Effector memory CD8-positive, alpha-beta T cell (primary cell): ENCODE data around the gene ANO2.
A peak's percentile ranks its signal among the peaks of the same experiment; 100 is the strongest.

Experiments
- ATAC-seq: fragments of 150-1000 bp; cut with Tn5 transposase; replicated peaks from 2 replicates; pipeline ENCODE4 v1.10.0; 2021; ENCODE audit warnings: mild to moderate bottlenecking, moderate library complexity
- DNase-seq, 3 experiments: peaks; one replicate each; pipeline ENCODE4 v3.0.0; 2021
- H3K27ac Mint-ChIP-seq, 2 donors: one replicate each; pipeline ENCODE4 v1.8.0; 2022; ENCODE audit warnings: mild to moderate bottlenecking in 2 of 2, mixed read lengths in 2 of 2, moderate library complexity in 2 of 2
- H3K27me3 Mint-ChIP-seq, 2 donors: one replicate each; pipeline ENCODE4 v1.8.0; 2022; ENCODE audit warnings: mixed read lengths in 2 of 2
- H3K36me3 Mint-ChIP-seq: one replicate; pipeline ENCODE4 v1.8.0; 2022; ENCODE audit warnings: mild to moderate bottlenecking, moderate library complexity, mixed read lengths; ENCODE audit not compliant: insufficient read depth
- H3K4me1 Mint-ChIP-seq, 2 donors: one replicate each; pipeline ENCODE4 v1.8.0; 2022; ENCODE audit warnings: low read depth in 2 of 2, mixed read lengths in 2 of 2
- H3K4me3 Mint-ChIP-seq, 2 donors: one replicate each; pipeline ENCODE4 v1.8.0; 2022; ENCODE audit warnings: mild to moderate bottlenecking in 2 of 2, mixed read lengths in 2 of 2, moderate library complexity in 2 of 2
- H3K9me3 Mint-ChIP-seq, 2 donors: one replicate each; pipeline ENCODE4 v1.8.0; 2022; ENCODE audit warnings: mixed read lengths in 2 of 2

Gene ANO2

DNA sequence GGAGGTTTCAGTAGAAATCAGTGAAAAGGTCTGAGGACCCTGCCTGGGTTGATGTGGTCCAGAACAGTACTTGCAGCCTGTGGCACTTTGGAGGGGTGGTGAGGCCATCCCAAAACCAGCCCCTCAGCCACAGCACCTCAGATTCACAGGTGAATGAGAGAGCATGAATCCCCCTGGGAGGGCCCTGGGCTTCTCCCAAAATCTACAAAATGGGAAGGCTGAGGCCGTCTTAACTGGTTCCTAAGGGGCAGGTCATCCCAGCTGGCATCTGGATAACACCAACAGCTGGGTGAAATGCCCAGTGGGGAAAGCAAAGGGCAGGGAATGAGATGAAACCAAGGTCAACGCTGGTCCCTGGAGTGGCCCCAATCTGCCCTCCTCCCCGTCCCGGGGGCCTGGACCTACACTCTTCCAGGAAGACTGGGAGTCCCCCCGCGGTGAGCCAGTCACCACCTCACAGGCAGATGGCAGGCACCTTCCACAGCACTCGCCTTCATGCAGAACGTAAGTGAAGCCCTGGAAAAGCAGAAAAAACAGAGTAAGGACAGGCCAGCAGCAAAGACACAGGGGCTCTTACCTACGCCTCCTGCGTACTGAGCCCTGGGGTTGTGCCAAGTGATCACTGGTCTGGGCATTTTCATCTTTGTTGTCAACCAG is 26.3 kb upstream of the ANO2 start:
- ATAC-seq = no peak

DNA sequence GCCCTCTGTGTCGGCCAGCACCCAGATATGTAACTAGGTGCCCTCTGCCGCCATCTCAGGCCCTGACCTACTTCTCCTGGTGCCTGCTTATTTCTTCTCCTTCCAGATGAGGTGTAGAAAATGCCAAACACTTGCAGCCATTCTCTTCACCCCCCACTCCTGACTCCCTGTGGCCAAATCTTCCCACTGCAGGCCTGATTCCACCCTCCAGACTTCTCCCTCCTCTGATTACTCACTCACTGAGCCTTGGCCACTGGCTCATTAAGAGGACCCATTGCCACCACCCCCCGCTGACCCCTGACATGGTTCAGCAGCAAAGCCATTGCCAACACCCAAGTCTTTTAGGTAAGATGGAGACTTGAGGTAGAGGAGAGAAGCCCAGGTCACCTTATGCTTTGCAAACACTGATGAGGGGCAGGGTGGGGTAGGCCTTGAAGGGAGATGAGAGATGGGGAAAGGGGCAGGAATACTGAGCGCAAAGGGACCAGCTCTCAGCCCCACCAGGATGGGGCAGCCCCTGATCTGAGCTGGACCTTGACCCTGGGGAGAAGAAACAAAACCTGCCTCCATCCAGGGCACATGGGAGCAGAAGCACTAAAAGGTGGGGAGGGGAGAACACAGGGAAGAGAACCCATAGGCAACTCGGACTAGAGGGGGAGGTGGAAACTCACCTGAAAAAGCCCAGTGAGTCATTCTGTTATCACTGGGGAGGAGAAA is 25.1 kb upstream of the ANO2 start:
- Mint-ChIP-seq H3K4me1 (peaks cover 0 to 4% of the 10 kb centered on the region in 2 donors), H3K4me3 (no peak overlapping the region), H3K27ac (no peak overlapping the region), H3K27me3 (peaks cover 64 to 92% of the 10 kb centered on the region in 2 donors), H3K9me3 (no peaks in the 10 kb centered on the region), H3K36me3 (no peaks in the 10 kb centered on the region)
- no peak for ATAC-seq
- no peak for DNase-seq

More for the DNA sequence above, 26.3 kb upstream of the ANO2 start:
- Mint-ChIP-seq H3K27ac (no peak overlapping the region), H3K4me3 (no peak overlapping the region), H3K4me1 (no peaks in the 10 kb centered on the region), H3K36me3 (no peaks in the 10 kb centered on the region), H3K27me3 (peaks cover 67 to 92% of the 10 kb centered on the region in 2 donors), H3K9me3 (no peaks in the 10 kb centered on the region)
- no peak for DNase-seq

DNA sequence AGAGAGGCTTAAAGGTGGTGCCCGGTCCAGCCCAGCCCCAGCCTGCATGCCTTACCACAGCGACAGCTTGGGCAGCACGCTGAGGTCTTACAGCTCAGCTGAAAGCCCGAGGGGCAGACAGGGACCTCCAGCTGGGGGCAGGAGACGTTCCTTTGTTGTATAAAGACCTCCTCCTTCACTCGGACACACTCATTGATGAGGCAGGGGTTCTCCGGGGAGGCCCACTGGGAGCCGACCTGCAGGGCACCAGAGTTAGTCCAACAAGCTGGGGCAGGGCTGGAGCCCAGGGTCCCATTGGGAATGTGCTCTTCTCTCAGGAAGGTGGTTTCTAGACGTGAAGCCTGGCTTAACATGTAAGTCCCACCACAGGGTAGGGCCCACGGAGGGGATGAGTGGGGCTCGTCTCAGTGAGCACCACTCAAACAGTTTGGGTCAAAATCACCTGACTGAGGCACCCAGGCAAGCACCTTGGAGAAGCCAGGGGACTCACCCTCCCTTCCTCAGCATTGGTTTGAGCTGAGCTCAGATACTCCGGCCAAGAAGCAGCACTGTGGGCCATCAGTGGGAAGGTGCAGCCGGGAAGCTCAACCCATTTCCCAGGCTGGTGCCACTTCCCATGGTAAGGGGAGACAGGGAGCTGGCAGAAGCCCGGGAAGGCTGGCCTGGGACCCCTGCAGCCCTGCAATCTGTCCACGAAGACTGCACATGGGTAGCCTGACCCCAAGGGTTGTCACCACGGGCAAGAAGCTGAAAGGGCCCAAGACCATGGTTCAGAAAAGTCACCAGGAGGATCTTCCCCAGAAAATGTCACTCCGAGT is 24.3 kb upstream of the ANO2 start:
- peaks cover 0 to 4% of the 10 kb centered on the region in 2 donors for H3K4me1 Mint-ChIP-seq
- ATAC-seq = no peak
- no peak for DNase-seq
- H3K27me3 Mint-ChIP-seq = peaks cover 59 to 92% of the 10 kb centered on the region in 2 donors
- no peaks in the 10 kb centered on the region for H3K9me3 Mint-ChIP-seq
- no peak overlapping the region for H3K27ac Mint-ChIP-seq
- no peaks in the 10 kb centered on the region for H3K36me3 Mint-ChIP-seq
- no peak overlapping the region for H3K4me3 Mint-ChIP-seq

DNA sequence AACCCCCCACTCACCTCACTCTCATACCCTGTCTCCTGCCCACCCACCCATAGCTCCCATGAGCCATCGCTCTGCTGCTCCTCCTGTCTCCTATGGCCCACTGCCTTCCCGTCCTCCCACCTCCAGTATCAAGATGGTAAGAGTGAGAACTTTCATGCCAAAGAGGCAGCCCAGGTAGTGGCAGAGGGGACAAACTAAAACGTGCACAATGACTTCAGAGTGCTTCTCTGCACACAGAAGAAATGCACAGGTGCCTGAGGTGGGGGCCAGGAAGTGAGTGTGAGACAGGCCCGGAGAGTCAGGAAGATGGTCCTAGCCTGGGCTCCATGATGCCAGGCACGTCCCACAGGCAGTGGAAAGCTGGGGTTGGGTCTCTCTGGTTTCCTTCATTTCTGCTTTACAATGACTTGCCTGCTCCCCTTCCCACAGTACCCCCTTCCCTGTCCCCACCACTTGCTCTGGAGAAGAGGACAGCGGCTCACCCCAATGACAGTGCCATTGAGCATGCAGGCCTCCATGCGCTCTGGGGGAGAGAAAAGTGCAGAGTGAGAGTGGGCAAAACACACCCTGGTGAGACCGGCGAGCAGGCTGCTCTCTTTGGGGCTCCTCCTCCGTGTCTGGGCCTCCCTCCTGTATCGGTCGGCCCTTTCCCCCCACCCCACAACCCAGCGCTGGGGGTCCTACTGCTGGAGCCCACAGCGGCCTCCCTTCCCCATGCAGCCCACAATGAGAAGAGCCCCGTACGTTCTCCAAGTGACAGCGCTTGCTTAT is 22.8 kb upstream of the ANO2 start:
- no peak overlapping the region for H3K4me3 Mint-ChIP-seq
- peaks cover 47 to 79% of the 10 kb centered on the region in 2 donors for H3K27me3 Mint-ChIP-seq
- H3K4me1 Mint-ChIP-seq = peaks cover 0 to 4% of the 10 kb centered on the region in 2 donors
- no peak for ATAC-seq
- H3K27ac Mint-ChIP-seq = no peak overlapping the region
- H3K36me3 Mint-ChIP-seq = no peaks in the 10 kb centered on the region
- no peaks in the 10 kb centered on the region for H3K9me3 Mint-ChIP-seq
- DNase-seq = no peak

DNA sequence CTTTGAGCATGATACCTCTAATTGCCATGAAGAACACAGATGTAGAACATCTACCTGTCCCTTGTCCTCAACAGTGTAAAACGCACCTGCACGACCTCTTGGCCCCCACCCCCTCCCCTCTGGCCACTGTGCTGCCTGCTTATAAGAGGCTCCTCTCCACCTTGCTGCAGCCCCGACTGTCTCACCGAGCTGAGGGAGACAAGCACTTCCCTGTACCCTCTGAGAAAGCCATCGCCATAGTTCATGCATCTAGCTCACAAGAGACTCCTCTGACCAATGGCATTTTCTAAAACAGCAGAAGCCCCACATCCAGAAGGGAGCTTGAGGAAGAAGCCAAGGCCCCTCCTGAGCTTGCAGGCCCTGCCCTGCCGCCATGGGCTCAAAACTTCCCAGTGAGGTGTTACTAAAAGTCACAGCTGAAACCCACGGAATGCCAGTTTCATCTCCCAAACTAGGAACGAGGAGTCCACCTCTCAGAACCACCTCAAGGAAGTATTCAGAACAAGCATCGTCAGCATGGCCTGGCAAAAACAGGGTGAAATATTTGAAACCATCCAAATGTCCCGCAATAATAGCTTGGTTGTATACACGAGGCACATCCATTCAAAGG is 21.5 kb upstream of the ANO2 start:
- no peaks in the 10 kb centered on the region for H3K36me3 Mint-ChIP-seq
- H3K27me3 Mint-ChIP-seq = peaks cover 38 to 67% of the 10 kb centered on the region in 2 donors
- H3K4me1 Mint-ChIP-seq = peaks cover 0 to 4% of the 10 kb centered on the region in 2 donors
- H3K27ac Mint-ChIP-seq = no peak overlapping the region
- H3K9me3 Mint-ChIP-seq = no peaks in the 10 kb centered on the region
- DNase-seq (no peak), ATAC-seq (no peak)
- H3K4me3 Mint-ChIP-seq = no peak overlapping the region

DNA sequence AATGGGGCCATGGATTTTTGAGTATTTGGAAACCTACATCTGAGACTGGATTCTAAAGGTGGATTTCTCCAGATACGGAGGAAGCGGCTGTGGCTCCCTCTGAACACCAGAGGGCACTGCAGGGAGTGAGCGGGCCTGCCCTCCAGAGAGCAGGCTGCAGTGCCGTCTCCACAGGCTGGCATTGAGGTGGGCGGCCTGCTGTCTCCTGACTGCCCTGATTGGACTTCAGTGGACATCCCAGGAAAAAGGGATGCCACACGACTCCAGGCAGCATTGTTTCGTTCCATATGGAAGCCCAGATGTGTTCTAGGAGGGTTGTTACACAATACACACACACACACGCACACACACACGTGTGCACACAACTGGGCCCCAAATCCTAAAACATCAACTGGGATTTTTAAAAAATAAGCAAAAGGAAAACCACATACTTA is 20.9 kb upstream of the ANO2 start:
- Mint-ChIP-seq H3K36me3 (no peaks in the 10 kb centered on the region), H3K27me3 (peaks cover 32 to 61% of the 10 kb centered on the region in 2 donors), H3K4me1 (peaks cover 0 to 4% of the 10 kb centered on the region in 2 donors), H3K9me3 (no peaks in the 10 kb centered on the region), H3K27ac (no peak overlapping the region), H3K4me3 (no peak overlapping the region)
- DNase-seq (peak; percentile 13 to 41 (median 17)), ATAC-seq (peak; percentile 60)

DNA sequence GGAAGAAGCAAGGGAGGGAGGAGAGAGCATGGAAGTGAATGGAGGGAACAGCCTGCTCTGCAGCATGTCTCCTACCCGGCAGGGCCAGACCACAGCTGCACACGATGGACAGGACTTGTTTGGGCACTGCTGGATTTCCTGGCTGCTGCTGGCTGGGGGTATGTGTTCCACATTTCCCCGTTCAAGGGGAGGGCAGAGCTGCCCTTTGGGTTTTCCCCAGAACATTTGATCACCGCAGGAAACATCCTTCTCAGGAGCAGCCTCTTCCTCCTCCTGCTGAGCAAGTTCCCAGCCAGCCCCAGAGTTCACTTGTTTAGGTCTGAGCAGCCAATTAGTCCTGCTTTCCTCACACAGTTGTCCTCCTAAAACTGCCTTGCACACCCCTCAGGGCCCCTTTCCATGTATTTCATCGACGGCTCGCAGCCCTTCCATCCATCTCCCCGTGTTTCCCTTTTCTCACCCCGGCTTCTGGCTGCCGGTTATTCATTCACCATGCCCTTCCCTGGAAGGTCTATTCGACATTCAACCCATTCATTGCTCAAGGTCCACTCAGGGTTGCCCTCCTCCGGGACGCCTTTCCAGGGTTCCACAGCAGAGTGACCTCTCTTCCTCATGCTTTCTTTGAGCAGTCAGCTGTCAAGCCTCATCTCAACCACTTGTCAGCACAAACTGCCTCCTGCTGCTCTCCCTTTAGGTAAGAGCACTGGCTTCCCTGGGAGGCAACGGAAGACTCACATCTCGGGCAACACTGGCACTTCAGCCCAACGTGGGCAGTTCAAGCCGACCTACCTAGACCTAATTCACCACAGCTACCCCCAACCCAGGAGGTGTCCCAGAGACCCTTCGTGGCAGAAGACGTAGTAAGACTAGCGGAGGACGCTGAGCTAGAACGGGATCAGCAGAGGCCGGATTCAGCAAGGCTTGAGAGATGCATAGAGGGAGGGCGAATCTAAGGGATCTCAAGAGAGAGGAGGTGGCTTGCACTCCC is 20.1 kb upstream of the ANO2 start:
- no peak for DNase-seq
- no peak for ATAC-seq
- Mint-ChIP-seq H3K9me3 (no peaks in the 10 kb centered on the region), H3K36me3 (no peaks in the 10 kb centered on the region), H3K4me1 (peaks cover 0 to 4% of the 10 kb centered on the region in 2 donors), H3K4me3 (no peak overlapping the region), H3K27me3 (peaks cover 24 to 53% of the 10 kb centered on the region in 2 donors), H3K27ac (no peak overlapping the region)

DNA sequence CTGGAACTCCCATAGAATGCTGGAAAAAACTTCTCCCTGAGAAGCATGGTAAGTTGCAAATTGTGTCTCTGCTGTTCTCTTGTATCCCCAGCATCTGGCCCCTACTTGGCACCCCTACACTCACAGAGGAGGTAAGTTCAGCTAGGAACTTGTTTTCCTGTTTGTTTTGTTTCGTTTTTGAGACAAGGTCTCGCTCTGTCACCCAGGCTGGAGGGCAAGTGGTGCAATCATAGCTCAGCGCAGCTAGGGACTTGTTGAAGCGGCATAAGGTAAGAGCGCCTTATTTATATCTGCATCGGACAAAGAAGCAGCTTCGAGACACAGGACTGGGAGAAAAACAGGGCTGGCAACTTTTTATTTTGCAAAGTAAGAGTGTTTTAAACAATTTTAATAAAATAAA is 18.5 kb upstream of the ANO2 start:
- Mint-ChIP-seq H3K9me3 (no peaks in the 10 kb centered on the region), H3K4me3 (no peak overlapping the region), H3K36me3 (no peaks in the 10 kb centered on the region), H3K27me3 (peaks cover 14 to 42% of the 10 kb centered on the region in 2 donors), H3K27ac (no peak overlapping the region), H3K4me1 (peaks cover 0 to 4% of the 10 kb centered on the region in 2 donors)
- no peak for DNase-seq
- no peak for ATAC-seq

DNA sequence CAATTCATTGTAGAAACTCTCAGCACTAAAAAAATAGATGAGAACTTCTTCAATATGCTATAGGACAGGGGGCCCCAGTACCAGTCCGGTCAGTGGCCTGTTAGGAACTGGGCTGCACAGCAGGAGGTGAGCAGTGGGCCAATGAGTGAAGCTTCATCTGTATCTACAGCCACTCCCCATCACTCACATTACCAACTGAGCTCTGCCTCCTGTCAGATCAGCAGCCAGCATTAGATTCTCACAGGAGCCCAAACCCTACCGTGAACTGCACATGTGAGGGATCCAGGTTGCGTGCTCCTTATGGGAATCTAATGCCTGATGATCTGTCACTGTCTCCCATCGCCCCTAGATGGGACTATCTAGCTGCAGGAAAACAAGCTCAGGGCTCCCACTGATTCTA is 15.7 kb upstream of the ANO2 start:
- no peak for DNase-seq
- ATAC-seq = no peak
- peaks cover 29 to 33% of the 10 kb centered on the region in 2 donors for H3K27me3 Mint-ChIP-seq
- H3K4me3 Mint-ChIP-seq = no peak overlapping the region
- H3K9me3 Mint-ChIP-seq = no peaks in the 10 kb centered on the region
- peaks cover 0 to 2% of the 10 kb centered on the region in 2 donors for H3K4me1 Mint-ChIP-seq
- H3K27ac Mint-ChIP-seq = no peak overlapping the region
- H3K36me3 Mint-ChIP-seq = no peaks in the 10 kb centered on the region

DNA sequence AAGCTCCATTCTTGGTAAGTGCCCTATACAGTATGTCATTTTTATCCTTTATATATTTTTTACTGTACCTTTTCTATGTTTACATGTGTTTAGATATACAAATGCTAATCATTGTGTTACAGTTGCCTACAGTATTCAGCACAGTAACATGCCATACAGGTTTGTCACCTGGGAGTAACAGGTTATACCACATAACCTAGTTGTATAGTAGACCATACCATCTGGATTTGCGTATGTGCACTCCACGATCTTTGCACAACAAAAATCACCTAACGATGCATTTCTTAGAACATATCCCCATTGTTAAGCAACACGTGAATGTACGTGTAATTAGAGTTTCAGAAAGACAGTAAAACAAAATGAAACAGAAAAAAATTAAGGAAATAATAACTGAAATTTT is 11.9 kb upstream of the ANO2 start:
- H3K4me3 Mint-ChIP-seq = no peak overlapping the region
- no peaks in the 10 kb centered on the region for H3K4me1 Mint-ChIP-seq
- DNase-seq (no peak), ATAC-seq (no peak)
- no peaks in the 10 kb centered on the region for H3K9me3 Mint-ChIP-seq
- peaks cover 43 to 54% of the 10 kb centered on the region in 2 donors for H3K27me3 Mint-ChIP-seq
- no peak overlapping the region for H3K27ac Mint-ChIP-seq
- no peaks in the 10 kb centered on the region for H3K36me3 Mint-ChIP-seq

DNA sequence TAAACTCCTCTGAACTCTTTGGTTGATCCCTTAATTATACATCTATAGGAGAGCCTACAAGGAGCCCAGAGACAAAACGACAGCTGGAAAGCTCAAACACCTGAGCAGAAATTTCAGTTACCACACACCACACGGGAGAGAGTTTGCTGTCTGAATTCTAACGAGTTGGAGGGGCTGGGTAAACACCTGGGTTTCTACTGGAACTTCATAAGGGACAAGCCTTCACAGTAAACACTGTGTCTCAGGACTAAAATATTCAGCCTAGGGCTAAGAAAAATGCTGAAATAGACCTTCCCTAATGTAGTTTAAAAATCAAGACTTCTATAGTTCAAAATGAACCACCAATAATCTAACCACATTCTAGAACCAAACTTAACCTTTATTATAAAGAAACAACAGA is 9.6 kb upstream of the ANO2 start:
- no peak for DNase-seq
- Mint-ChIP-seq H3K9me3 (no peaks in the 10 kb centered on the region), H3K4me3 (no peak overlapping the region), H3K27ac (no peak overlapping the region), H3K36me3 (no peaks in the 10 kb centered on the region), H3K27me3 (peaks cover 61 to 77% of the 10 kb centered on the region in 2 donors), H3K4me1 (no peaks in the 10 kb centered on the region)
- ATAC-seq = no peak
